ENCODE data around the gene UGCG. TPM values are rescaled to one million over a fixed set of nuclear protein-coding genes. Genes with fewer than 3 reads are reported as not detected.
"Not testable (repeated sequence)": the region's sequence is repeated elsewhere in the genome, so short reads cannot be mapped to it uniquely, and the experiment has no call there.

Gene UGCG
- 235 and 250 TPM in 2 replicates for total RNA-seq (2014; rRNA removed; shearing (Covaris generic))

DNA sequence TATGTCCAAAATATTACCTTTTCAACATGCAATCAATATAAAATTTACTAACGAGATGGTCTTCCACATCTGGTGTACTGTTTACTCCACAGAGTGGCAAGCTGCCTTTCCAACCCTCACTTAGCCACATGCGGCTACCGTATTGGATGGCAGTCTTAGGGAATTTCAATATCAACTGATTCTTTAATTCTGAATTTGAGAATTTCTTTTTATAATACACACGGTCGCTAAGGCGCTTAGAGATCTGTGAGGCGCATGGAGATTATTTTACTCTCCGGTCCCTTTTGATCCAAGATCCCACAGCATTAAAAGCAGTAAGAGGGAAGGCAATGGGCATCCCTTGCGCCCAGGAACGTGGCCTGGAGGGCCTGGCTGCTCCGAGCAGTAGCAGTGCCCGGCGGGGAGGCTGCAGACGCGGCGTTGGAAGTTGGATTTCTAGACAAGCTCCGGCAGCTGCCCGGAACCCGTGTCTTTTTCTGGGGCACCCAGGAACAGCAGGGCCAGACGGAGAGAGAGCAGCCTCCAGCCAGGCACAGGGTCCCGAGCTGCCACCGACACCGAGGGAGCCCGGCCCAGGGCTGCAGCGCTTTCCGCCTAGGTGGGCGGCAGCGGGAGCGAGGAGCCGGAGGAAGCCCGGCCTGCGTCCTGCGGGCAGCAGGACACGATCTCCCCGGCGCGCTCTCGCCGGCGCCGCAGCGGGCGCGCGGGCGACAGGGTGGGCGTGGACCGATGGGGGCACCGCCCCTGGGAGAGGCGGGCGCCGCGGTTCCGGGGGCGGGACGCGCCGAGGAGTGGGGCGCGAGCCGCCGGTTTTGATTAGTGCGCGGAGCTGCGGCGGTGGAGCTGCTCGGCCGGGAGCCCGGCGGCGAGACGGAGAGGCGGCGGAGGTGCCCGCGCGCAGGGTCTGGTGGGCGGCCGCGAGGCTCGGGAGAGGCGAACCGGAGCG, at the start of gene UGCG:
Gene UGCG (plus strand): TSS at position 819 of the 946 bp plus-strand sequence. CDS start 402 bp downstream, outside the sequence.
- peak; percentile 98 for DNase-seq (ENCODE audit: low read depth)

DNA sequence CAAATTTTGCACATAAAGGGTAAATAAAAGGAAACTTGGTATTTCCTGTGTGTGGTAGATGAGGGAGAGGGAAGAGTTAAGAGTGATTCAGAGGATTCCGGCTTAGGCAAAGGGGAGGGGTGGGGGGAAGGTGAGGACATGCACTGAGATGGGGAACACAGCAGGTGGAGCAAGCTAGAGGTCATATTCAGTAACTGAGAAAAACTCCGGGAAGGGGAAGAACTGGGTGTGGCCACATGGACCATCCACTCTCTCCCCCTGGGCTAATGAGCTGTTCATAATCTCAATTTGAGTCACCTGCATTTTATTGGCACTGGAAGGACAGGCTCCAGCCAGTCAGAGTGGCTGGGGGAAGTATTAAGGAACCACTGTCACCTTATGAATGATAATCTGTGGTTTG, 45.1 kb upstream of the UGCG start:
- DNase-seq (ENCODE audit: low read depth) = peak; percentile 77

DNA sequence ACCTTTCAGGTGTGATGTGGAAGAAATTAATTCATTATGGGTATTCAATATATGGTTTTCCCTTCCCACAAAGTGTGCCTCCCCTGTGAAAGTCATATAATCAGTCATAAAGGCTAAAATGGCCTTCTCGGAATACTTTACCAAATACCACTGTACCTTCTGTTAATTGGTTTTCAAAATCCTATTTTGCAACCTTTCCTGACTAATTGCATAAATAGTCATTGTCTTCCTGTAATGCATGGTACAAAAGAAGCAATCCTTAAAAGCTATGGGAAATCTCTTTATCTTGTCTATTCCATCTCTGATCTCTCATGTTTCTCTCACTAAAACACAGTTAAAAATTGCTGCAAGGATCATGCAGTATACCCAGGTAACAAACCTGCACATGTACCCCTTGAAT, 44.3 kb upstream of the UGCG start:
- DNase-seq (ENCODE audit: low read depth) = no peak

GRCh38 chr9:111853450-111853827, 43.2 kb upstream of the UGCG start:
- no peak for DNase-seq (ENCODE audit: low read depth)

DNA sequence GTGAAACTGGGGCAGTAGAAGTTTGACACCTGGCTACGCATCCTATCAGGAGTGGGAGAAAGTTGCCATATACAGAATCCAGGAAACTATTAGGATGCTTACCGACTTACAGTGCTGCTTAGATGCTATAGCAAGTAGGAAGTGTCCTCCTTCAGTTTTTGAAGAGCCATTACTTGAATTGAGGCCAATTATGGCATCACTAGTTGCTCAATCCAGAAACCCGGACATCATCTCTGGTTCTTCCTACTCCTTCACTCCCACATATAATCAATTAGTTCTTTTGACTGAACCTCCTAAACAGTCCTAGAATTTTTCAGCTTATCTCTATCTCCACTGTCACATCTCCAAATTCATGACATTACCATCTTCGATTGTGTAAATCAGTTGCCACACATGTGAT, 41.8 kb upstream of the UGCG start:
- no peak for DNase-seq (ENCODE audit: low read depth)

GRCh38 chr9:111857555-111858211, 38.9 kb upstream of the UGCG start:
- no peak for DNase-seq (ENCODE audit: low read depth)

GRCh38 chr9:111860443-111860842, 36.2 kb upstream of the UGCG start:
- DNase-seq (ENCODE audit: low read depth) = no peak

- no peak for DNase-seq (ENCODE audit: low read depth)
Observed at GRCh38 chr9:111863636-111864035, 33.0 kb upstream of the UGCG start.

GRCh38 chr9:111866976-111867375, 29.6 kb upstream of the UGCG start:
- peak; percentile 65 for DNase-seq (ENCODE audit: low read depth)

DNA sequence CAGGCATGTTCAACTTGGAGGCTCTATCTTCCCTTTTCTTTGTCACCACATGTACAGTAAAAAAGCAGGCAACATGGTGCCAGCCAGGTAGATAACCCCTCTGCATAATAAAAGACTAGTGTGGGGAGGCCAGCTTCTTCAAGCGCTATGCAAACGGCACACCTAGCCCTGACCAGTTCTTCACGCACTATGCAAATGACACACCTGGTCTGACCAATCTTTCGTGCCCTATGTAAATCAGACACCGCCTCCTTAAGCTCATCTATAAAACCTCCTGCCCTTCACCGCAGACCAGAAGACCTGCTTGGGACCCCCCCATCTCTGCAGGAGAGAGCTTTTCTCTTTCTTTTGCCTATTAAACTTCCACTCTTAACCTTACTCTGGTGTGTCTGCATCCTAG, 28.1 kb upstream of the UGCG start:
- DNase-seq (ENCODE audit: low read depth) = no peak

DNA sequence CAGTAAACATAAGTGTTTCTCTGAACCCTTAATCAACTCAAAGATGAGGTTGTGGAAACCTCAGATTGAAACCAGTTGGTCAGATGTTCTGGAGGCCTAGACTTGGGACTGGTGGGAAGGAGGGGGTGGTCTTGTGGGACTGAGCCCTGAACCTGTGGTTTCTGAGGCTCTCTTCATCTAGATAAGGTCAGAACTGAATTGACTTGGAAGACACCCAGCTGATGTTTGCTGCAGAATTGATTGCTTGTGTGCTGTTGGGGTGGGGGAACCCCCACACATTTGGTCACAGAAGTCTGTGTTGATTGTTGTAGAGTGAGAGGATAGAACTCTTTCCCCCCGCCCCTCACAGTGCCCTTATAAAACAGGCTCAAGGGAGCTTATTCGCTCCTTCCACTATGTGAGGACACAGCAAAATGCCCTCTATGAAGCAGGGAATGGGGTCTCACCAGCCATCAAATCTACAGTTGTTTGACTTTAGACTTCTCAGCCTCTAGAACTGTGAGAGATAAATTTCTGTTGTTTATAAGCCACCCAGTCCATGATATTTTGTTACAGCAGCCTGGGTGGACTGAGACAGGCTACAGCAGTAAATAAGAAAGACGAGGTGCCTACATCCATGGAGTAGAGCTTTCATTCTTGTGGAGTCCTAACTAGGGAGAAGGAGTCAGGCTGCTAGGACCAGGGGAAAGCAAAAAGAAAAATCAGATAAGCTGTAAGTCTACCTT, 25.7 kb upstream of the UGCG start:
- no peak for DNase-seq (ENCODE audit: low read depth)

- DNase-seq (ENCODE audit: low read depth) = no peak
Observed at GRCh38 chr9:111871499-111871855, 25.1 kb upstream of the UGCG start.

- no peak for DNase-seq (ENCODE audit: low read depth)
Observed at GRCh38 chr9:111872886-111873285, 23.7 kb upstream of the UGCG start.

DNA sequence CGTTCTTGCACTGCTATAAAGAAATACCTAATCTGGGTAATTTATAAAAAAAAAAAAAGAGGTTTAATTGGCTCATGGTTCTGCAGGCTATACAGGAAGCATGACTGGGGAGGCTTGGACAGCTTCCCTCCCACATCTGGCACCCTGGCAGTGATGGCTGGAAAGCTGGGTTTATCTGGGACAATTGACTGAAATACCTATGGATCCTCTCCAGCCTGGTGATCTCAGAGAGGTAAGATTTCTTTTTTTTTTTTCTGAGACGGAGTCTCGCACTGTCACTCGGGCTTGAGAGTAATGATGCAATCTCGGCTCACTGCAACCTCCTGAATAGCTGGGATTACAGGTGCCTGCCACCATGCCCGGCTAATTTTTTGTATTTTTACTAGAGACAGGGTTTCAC, 22.7 kb upstream of the UGCG start:
- no peak for DNase-seq (ENCODE audit: low read depth)

- DNase-seq (ENCODE audit: low read depth) = no peak
Observed at GRCh38 chr9:111874500-111874899, 22.1 kb upstream of the UGCG start.

- DNase-seq (ENCODE audit: low read depth) = not testable (repeated sequence)
Observed at GRCh38 chr9:111875291-111875690, 21.3 kb upstream of the UGCG start.

- not testable (repeated sequence) for DNase-seq (ENCODE audit: low read depth)
Observed at GRCh38 chr9:111875691-111876090, 20.9 kb upstream of the UGCG start.

- DNase-seq (ENCODE audit: low read depth) = no peak
Observed at GRCh38 chr9:111876179-111876578, 20.4 kb upstream of the UGCG start.

- DNase-seq (ENCODE audit: low read depth) = no peak
Observed at GRCh38 chr9:111877420-111877819, 19.2 kb upstream of the UGCG start.

DNA sequence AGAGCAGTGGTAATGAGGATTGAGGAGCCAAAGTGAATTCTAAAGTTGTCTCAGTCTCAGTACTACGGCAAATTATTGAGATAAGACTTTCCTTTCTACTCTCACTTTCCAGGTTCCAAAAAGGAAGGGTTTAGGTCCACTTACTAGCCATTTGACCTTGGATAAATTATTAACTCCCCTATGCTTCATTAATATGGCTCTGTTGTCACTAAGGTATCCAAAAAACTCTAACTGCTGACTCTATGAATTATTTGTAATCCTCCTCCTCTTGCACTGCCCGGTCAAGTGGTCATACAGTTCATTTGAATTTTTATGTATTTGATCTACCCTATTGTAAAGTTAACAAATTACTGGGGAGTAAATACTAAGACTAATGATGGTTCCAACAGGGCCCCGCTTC, 17.7 kb upstream of the UGCG start:
- no peak for DNase-seq (ENCODE audit: low read depth)

DNA sequence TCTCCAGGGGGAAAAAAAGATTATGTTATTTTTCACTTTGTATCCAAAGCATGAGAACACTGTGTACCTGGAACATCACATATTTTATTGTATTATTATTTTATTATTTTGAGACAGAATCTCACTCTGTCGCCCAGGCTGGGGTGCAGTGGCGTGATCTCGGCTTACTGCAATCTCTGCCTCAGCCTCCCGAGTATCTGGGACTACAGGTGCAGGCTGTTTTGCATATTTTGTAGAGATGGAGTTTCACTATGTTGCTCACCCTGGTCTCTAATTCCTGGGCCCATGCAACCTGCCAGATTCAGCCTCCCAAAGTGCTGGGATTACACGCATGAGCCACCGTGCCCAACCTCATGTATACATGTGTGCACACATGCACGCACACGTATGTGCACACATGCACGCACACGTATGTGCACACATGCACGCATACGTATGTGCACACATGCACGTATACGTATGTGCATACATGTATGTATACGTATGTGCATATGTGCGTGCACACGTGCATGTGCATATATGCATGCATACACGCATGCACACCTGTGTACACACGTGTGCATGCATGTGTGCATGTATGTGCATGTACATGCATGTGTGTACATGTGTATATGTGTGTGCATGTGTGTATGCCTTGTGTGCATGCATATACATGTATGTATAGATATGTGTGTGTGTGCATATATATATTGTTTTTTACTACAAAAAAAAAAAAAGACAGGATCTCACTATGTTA, 9.5 kb upstream of the UGCG start:
- no peak for DNase-seq (ENCODE audit: low read depth)

DNA sequence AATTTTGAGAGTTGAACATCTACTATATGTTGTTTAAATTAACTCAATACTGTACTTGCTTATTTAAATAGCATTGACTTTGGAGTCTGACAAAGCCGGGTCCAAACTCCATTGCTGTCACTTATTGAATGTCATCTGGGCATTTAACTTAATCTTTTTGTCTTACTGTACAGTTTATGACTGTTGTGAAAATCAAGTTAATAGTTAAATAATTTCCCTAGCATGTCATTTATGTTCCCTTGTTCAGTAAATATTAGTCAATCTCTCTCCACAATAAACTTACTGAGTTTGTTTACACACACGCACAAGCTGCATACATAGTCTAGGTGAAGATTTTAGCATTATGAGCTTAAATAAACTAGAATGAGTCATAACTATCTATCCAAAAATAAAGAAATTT, 6.3 kb upstream of the UGCG start:
- DNase-seq (ENCODE audit: low read depth) = no peak
